OCI-LY1 (cell line): ENCODE results near the gene MYO5B.

Experiments used
- CTCF ChIP-seq: fragments of 200-600 bp; sonication (generic), shearing (Covaris generic); IDR thresholded peaks from 2 replicates; pipeline ENCODE4 v1.5.1; 2017; ENCODE audit warnings: mild to moderate bottlenecking, antibody characterized with exemption, low read length, moderate library complexity, mixed read lengths
- EZH2 ChIP-seq: fragments of 200-600 bp; sonication (generic), shearing (Covaris generic); IDR thresholded peaks from 2 replicates; pipeline ENCODE4 v1.8.0; 2017; ENCODE audit warnings: borderline replicate concordance, mixed run types, mild to moderate bottlenecking, antibody characterized with exemption, low read length, moderate library complexity, mixed read lengths

GRCh38 chr18:49921318-49921985 lies 273.5 kb downstream of the MYO5B start:
- no peak for TF ChIP-seq CTCF
- TF ChIP-seq EZH2, result no peak
